T follicular helper cell (primary cell): ENCODE results near the gene MFN2.
"Not testable (repeated sequence)": the region's sequence is repeated elsewhere in the genome, so short reads cannot be mapped to it uniquely, and the experiment has no call there.

ENCODE experiments used
- DNase-seq: peaks from one replicate; pipeline ENCODE4 v3.0.0-alpha.2; 2020; ENCODE audit warnings: low read depth

MFN2 gene

DNA sequence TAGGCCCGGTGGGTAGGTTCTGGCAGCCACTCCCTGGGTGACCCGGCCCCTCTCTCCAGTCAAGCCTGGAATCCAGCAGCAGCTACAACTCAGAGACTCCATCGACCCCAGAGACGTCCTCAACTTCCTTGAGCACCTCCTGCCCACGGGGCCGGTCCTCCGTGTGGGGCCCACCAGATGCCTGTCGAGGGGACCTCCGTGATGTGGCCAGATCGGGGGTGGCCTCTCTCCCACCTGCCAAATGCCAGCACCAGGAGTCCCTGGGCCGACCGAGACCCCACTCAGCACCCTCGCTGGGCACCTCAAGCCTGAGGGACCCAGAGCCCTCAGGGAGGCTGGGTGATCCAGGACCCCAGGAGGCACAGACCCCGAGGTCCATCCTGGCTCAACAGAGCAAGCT is 41.8 kb downstream of the MFN2 start:
- no peak for DNase-seq

DNA sequence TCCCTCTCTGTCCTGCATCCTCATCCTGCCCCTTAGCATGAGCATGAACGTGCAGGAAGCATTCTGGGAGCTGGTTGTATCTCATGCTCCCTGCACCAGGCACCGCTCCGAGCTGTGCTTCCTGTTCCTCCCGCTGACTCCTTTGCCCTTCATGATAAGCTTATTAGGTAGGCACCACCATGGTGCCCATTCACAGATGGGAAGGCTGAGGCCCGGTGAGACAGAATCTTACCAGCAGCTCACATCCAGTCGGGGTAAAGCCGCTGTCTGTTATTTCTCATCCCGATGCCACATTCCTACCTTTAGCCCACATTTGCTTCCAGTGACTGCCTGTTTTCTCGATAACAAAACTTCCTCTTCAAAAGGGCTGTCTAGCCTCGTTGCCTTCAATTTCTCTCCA is 46.3 kb downstream of the MFN2 start:
- no peak for DNase-seq

DNA sequence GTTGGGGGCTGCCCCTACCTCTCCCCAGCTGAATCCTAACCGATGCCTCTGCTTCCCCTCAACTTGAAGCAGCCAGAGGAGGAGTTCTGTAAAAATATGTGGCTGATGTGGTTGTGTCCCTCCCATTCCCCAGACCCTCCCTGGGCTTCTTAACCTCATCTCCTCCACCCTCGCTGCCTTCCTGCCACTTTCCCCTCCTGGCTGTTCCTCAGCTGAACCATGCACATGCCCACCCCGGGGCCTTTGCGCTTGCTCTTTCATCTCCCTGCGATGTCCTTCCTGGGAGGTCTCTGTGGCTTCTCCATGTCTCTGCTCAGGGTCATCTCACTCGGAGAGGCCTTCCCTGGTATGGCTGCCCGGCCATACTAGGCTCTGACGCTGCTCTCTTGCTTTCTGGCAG is 48.0 kb downstream of the MFN2 start:
- DNase-seq: no peak

DNA sequence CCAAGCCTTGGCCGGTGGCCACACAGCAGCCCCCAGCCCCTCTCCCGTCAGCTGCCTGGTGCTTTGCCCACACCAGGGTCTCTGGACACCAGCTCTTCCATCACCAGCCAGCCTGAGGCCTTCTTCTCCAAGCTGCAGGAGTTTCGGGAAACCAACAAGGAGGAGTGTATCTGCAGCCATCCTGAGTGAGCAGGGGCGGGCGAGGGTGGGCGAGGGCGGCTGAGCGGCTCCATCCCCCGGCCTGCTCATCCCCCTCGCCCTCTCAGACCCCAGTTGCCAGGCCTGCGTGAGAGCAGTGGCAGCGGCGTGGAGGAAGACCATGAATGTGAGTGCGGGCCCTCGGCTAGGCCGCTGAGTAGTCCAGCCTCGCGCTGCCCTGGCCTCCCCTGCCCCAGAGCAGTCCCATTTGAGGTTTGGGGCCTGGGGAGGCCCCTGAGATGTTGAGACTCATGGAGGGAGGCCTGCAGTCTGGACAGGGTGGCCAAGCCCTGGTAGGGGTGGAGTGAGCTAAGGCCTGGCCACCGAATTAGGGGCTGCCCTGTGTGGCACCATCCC is 48.8 kb downstream of the MFN2 start:
- DNase-seq: no peak

DNA sequence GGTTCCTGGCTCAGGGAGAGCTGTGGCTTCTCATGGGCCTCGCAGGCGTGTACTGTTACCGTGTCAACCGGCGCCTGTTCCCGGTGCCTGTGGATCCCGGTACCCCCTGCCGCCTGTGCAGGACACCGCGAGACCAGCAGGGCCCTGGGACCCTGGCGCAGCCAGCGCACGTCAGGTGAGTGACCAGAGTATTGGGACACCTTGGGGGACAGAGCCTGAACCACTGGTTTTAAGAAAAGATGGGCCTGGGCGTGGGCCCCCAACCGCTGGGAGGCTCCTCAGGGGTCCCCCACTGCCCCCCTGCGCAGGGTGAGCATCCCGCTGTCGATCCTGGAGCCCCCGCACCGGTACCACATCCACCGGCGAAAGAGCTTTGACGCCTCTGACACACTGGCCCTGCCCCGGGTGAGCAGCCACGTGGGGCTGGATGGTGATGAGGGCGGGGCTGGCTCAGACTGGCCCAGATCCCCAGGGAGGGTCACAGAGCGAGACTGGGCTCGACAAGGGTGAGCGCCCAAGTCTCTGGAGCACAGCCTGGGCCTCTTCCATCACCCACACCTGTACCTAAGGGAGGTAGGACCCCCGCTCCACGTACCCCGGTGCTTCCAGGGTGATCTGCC is 49.6 kb downstream of the MFN2 start:
- DNase-seq: no peak

DNA sequence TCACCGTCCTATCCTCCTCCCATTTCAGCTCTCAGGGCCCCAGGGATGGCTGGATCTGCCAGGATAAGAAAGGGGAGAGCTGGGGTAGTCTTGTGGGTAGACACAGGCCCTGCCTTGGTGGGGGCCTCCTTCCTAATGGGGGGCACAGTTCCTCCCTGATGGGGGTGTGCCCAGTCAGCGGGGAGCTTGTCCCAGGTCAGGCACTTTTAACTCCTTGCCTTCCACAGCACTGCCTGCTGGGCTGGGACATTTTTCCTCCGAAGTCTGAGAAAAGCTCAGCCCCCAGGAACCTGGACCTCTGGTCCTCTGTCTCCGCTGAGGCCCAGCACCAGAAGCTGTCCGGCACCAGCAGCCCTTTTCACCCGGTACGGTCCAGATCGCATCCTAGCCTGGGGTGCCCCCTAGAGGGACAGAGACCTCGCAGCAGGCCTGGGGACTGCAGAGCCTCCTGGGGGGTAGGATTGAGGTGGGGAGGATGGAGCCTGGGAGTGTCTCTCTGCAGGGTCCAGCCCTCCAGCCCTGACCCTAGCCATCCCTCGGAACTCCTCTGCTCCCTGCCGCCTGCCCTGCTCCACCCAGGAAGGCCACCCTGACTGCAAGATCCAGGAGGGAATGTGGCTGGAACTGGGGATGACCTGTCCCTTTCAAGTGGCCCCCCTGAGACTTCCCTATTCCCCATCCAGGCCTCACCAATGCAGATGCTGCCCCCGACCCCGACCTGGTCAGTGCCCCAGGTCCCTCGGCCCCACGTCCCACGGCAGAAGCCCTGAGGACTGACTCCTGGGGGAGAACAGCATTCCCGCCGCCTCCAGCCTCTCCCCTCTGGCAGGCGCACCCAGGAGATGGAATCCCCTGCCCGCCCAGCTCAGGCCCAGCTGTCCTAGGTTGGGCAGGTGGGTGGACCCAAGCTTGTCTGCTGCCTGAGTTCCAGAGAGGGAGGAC is 51.1 kb downstream of the MFN2 start:
- DNase-seq: no peak

DNA sequence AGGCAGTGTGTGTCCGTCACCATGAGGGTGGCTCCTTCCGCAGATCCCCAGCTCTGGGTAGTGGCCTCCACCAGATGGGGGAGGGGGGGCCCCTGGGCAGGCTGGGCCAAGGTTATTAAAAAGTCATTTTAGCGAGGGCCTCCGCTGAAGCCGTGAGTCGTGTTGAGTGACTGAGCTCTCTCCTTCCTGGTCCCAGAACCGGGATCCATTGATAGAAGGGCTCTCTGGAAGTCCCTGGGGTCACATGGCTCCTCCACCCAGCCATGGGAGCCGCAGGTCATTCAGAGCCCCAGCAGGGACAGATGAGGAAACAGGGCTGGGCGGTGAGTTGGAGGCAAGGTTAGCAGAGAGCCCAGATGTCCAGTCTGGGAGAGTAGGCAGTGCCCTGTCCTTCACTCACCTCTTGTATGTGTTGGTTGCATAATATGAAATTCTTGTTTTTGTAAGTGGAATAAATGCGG is 51.9 kb downstream of the MFN2 start:
- no peak for DNase-seq

DNA sequence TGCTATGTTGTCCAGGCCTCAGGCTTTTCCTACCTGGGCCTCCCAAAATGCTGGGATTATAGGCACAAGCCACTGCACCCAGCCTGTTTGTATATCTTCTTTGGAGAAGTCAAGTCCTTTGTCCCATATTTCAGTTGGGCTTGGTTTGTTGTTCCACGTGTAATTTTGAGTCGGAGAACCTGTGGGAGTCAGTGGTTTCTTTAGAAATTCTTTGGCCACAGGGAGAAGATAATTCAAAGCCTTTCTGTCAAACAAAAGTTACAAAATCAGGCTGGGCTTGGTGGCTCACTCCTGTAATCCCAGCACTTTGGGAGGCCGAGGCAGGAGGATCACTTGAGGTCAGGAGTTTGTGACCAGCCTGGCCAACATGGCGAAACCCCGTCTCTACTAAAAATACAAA is 53.2 kb downstream of the MFN2 start:
- not testable (repeated sequence) for DNase-seq

DNA sequence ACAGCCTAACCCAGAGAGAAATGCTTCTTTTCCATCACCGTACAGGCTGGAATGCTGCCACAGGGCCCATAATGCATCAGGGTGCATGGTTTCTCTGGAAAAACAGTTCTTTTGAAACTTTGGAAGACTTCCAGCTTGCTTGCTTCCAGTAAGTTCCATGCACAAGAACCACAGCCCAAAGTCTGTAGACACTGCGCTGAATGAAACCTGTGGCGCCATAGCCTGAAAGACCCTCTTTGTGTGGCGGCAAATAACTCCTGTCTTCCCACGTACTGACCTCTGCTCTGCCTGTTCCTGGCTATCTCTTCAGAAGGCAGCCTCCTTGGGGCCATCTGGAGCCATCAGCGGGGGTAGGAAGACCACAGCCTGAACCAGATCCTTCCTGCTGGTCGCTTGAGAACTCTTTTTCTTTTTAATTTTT is 54.1 kb downstream of the MFN2 start:
- no peak for DNase-seq

DNA sequence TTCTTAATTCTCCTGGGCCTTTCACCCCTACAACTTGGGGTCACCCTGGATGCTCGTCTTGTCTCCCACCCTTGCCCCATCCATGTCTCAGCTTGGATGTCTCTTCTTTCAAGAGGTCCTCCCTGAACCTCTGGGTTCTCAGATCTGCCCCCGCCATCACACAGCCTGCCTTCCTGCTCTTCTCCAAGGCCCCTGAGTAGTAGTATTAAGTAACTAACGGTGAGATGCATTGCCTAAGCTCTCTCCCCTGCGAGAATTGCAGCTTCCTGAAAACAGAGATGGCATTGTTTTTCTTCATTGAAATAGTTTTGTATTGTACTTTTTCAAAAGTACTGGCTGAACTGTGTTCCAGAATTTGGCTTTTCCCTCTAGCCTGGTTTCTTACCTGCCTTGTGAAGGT is 55.1 kb downstream of the MFN2 start:
- DNase-seq: no peak

DNA sequence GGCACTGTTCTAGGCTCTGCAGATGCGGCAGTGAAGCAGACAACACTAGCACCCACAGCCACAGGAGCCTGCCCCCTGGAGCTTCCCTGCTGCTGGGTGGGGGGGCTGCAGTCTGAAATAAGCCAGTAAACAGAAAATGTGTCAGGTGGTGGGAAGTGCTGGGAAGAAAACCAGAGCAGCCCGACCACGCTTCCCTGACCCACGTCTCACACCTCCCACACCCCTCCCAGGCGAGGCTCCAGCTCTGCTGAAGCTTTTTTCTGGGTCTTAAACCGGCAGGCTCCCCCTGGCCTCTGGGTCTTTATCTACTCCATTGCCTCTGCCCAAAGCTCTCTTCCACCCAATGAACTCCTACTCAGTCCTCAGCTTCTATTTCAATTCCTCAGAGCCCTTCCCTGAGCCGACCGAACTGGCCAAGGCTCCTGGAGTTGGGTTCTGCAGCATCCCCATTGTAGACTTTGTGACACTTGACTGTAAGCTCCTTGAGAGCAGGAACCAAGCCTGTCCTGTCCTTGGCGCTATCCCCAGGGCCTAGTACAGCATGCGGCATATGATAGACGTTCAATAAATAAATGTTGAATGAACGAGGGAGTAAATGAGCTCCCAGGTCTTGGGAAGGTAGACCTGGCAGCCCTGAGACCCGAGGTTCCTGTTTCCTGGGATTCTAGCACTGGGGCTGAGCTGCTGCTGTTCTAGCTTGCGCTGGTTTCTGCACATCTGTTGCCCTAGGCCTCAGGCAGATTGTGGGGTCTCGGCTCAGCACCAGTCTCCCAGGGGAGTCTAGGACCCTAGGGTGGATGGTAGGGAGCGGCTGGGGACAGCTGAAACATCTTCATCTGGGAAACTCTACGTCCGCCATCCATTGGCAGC is 57.5 kb downstream of the MFN2 start:
- no peak for DNase-seq

DNA sequence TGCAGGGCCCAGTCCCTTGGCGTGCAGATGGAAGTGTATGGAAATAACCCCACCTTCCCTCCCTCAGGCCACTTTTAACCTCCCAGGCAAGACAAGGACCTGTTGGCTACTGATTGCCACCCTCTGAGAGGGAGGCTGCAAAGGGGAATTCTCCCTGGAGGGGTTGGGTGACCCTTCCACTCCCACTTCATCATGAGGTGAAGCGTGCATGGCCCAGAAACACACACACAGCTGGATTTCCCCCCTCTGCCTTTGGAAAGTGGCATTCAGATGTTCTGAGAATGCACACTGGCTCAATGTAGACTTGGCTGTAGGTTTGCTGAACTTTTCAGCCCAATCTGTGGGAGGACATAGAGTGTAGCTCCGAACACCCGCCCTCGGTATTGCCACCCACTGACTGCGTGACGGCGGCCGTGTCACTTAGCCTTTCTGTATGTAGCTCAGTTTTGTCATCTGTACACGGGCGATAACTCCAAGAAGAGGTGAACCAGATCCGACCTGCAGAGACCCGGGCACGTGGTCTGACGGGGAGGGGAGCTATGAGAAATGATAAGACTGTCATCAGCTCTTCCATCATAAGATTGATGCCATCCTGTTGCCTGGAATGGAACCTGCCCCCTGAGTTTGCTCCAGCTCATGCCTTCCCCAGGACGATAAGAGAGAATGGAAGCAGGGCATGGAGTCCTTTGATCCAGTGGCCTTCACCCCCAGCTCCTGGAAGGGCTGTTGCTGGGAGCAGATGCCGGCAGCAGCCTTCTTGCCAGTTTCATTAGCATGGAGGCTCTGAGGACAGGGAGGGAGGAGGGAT is 58.3 kb downstream of the MFN2 start:
- DNase-seq: no peak

DNA sequence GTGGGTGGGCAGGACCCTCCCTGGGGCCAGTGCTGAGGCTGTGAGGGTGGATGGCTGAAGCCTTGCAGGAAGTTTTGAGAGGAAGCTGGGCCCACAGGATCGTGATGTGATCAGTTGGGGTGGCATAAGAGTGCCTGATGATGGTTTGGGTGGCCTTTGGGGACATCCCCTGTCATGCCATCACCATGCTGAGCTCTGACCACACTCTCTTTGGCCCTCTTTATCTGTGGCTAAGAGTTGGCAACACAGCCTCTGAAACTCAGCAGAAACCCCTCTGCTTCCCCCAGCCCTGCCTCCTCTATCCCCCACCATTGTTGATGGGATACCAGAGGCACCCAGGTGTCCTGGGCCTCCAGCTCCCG is 58.9 kb downstream of the MFN2 start:
- DNase-seq: no peak

DNA sequence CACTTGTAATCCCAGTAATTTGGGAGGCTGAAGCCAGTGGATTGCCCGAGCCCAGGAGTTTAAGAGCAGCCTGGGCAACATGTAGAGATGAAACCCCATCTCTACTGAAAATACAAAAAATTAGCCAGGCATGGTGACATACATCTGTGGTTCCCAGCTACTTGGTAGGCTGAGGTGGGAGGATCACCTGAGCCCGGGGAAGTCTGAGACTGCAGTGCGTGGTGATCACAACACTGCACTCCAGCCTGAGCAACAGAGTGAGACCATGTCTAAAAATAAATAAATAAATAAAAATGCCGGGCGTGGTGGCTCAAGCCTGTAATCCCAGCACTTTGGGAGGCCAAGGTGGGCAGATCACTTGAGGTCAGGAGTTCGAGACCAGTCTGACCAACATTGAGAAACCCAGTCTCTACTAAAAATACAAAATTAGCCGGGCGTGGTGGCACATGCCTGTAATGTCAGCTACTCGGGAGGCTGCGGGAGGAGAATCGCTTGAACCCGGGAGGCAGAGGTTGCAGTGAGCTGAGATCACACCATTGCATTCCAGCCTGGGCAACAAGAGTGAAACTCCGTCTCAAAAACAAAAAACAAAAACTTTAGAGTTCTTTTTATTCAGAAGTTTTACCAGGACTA is 59.7 kb downstream of the MFN2 start:
- not testable (repeated sequence) for DNase-seq

DNA sequence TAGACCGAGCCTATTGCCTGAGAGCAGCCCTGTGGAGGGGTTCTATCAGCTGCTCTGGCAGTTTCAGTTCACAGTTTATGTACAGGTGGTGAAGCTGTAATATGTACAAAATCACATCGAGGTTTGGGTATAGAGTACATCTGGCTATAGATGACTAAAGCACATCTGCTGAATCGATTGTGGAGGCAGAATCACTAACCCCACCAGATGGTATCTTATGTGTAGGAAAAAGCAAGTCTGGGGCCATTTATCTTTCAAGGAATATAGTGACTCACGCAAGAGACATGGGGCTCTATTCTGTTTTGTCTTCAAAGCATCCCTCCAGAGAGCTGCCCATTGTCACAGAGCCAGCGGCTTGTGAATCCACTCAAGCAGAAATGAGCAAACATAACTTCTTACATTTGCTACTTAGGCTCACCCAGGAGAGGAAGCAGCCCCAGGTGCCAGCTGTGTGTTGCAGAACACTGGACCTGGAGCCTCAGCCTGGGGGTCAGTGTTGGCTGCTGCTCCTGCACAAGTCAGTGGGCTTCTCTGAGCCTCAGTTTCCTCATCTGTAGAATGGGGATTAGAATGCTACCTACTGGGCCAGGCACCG is 60.3 kb downstream of the MFN2 start:
- DNase-seq: no peak

DNA sequence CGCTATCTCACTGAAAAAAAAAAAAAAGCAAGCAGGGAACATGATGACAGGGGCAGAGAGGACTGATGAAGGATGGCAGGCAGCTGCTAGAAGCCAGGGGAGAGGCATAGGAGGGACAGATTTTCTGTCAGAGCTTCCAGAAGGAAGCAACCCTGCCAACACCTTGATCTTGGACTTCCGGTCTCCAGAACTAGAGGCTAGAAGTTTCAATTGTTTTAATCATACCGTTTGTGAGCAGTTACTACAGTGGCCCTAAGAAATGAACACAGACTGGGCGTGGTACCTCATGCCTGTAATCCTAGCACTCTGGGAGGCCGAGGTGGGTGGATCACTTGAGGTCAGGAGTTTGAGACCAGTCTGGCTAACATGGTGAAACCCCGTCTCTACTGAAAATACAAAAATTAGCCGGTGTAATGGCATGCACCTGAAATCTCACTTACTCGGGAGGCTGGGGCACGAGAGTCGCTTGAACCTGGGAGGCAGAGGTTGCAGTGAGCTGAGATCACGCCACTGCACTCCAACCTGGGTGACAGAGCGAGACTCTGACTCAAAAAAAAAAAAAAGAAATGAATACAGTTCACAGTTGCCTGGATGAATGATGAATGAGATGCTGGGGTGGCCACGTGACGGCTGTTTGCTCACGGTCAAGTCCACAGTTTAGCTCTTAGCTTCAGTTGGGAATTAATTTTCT is 64.1 kb downstream of the MFN2 start:
- not testable (repeated sequence) for DNase-seq

DNA sequence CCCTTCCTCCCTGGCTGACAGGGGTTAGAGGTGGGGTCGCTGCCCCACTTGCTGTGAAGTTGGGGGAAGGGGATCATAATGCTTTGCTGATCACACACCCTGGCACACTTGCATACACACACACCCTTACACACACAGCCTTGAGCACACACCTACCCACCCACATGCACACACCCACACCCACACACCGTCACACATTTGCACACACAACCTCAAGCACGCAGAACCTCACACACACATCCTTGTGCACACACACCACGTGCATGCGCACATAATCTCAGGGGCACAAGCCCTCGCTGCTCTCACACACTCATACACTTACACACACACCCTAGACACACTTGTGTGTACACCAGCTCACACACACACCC is 66.5 kb downstream of the MFN2 start:
- DNase-seq: no peak

DNA sequence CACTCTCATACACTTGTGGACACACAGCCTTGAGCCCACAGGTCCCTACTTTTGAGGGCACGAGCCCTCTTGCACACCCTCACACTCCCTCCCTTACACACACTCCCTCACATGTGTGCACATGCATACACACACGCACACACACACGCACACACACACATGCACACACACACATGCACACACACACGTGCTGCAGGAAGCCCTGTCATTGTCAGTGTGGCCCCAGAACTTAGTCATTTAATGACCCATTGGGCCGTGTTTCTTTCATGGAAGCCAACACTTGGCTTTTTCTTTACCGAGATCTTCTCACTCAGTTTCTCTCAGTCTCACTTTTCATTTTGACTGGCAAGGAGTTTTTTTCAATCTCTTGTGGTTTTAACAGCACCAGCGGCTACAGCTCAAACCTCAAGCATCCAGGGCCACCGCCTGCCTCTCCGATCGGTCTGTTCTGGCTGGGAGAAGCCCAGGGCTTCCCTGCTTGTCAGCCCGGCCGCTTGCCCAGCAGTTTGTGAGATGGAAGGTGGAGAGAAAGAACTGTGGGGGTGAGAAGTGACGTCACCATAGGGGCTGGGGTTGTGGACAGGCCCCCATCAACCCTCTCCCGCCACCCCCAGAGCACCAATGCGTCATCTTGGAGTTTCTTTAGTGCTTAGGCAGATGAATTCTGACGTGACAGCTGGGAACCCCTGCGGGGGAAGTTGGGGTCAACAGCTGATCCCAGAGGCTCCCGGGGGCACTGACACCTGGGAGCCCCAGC is 67.1 kb downstream of the MFN2 start:
- no peak for DNase-seq

DNA sequence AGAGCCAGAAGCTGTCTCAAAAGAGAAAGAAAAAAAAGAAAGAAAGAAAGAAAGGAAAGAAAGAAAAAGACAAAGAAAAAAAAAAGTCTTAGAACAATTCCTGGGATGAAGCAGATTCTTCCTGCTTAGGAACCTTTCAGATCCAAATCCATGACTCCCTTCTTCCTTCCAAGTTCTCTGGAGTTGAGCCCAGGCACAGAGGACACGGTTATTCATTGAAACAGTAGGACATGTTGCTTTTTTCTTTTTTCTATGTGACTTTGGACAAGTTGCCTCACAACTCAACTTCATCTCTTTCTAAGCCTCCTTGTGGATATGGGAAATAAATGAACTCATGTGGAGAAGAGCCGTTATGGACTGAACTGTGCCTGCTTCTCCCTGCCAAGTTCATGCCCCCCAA is 68.1 kb downstream of the MFN2 start:
- no peak for DNase-seq
